DND-41 (cell line): ENCODE data around the gene ESRRA.

Source experiments
- ATAC-seq: fragments of 200-7000 bp; cut with Tn5 transposase; 3 replicates; pipeline ENCODE4 v1.9.1; 2021; ENCODE audit warnings: low read depth; ENCODE audit not compliant: insufficient read depth
- DNase-seq: peaks from one replicate; pipeline ENCODE4 v3.0.0-alpha.2; 2020
- H2AFZ ChIP-seq: 2 replicates; pipeline ENCODE4 v1.6.0; 2012; ENCODE audit warnings: low read depth, low read length
- H3K27ac ChIP-seq: 2 replicates; pipeline ENCODE4 v1.5.1; 2012; ENCODE audit warnings: low read length, inconsistent platforms
- H3K27me3 ChIP-seq: fragments of 200-600 bp; sonication (generic); 2 replicates; pipeline ENCODE4 v1.6.0; 2012; ENCODE audit warnings: low read length, mild to moderate bottlenecking, inconsistent platforms; ENCODE audit not compliant: insufficient read depth, poor library complexity
- H3K36me3 ChIP-seq: 2 replicates; pipeline ENCODE4 v1.5.1; 2012; ENCODE audit warnings: low read length, inconsistent platforms; ENCODE audit not compliant: insufficient read depth
- H3K4me1 ChIP-seq: 2 replicates; pipeline ENCODE4 v1.5.1; 2012; ENCODE audit warnings: mild to moderate bottlenecking, low read length; ENCODE audit not compliant: insufficient read depth
- H3K4me2 ChIP-seq: 2 replicates; pipeline ENCODE4 v1.6.0; 2012; ENCODE audit warnings: mild to moderate bottlenecking, moderate library complexity, low read length, inconsistent platforms; ENCODE audit not compliant: insufficient read depth
- H3K4me3 ChIP-seq, 2 experiments: fragments of 200-600 bp in 1 of 2; shearing (Covaris generic) in 1 of 2; 2 replicates each; pipeline ENCODE4 v1.5.1; 2012 to 2016; ENCODE audit warnings: inconsistent platforms in 2 of 2, low read length in 2 of 2, mild to moderate bottlenecking in 2 of 2, low read depth in 1 of 2, moderate library complexity in 1 of 2
- H3K79me2 ChIP-seq: 2 replicates; pipeline ENCODE4 v1.6.0; 2012; ENCODE audit warnings: low read length, inconsistent platforms; ENCODE audit not compliant: insufficient read depth
- H3K9ac ChIP-seq: 2 replicates; pipeline ENCODE4 v1.6.0; 2012; ENCODE audit warnings: low read depth, mild to moderate bottlenecking, inconsistent platforms, low read length, moderate library complexity
- H3K9me3 ChIP-seq: 2 replicates; pipeline ENCODE4 v1.5.1; 2012; ENCODE audit warnings: low read length, moderate library complexity, mild to moderate bottlenecking, inconsistent platforms; ENCODE audit not compliant: insufficient read depth, severe bottlenecking
- H4K20me1 ChIP-seq: 2 replicates; pipeline ENCODE4 v1.6.0; 2012; ENCODE audit warnings: low read length; ENCODE audit not compliant: insufficient read depth
- EZH2 ChIP-seq: IDR thresholded peaks from 3 replicates; pipeline ENCODE4 v1.6.1; 2012; ENCODE audit warnings: borderline replicate concordance, low read depth, mild to moderate bottlenecking, moderate library complexity, low read length, inconsistent platforms; ENCODE audit not compliant: severe bottlenecking
- TF ChIP-seq, protein P1 (sequence below): IDR thresholded peaks from 2 replicates; pipeline ENCODE4 v1.5.1; 2012; ENCODE audit warnings: borderline replicate concordance, low read length, moderate library complexity, mild to moderate bottlenecking; ENCODE audit not compliant: poor library complexity, severe bottlenecking; ENCODE audit errors: extremely low read depth

The ESRRA gene

DNA sequence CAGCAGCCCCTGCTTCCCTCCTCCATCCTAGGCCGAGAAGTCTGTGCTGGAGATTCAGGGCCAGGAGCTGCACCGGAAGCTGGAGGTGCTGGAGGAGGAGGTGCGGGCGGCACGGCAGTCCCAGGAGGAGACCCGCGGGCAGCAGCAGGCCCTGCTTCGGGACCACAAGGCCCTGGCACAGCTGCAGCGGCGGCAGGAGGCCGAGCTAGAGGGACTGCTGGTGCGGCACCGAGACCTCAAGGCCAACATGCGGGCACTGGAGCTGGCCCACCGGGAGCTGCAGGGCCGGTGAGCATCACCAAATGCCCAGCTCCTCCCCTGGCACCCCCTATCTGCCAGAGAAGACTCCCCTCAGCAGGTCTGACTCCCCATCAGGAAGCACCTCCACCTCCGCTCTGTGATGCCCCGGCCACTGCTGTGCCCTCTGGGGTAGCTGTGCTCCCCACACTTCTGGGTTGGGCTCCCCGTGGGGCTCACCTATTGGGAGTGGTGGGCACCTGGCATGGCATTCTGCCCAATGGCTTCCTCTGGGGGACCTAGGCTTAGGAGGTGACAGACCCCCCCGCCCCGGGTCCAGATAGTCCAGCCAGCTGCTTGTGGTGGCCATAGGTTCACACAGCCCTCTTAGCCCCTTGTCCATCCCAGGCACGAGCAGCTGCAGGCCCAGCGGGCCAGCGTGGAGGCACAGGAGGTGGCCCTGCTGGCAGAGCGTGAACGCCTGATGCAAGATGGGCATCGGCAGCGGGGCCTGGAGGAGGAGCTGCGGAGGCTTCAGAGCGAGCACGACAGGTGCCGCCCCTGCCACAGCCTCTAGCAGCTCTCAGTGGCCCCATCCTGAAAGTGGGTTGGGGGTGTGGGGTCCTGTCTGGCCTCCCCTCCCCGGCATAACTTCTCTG lies 47.0 kb downstream of the ESRRA start:
- no peaks in the 10 kb centered on the region for H3K36me3 ChIP-seq
- H3K79me2 ChIP-seq: no peaks in the 10 kb centered on the region
- TF ChIP-seq EZH2: no peak
- TF ChIP-seq, protein P1, sequence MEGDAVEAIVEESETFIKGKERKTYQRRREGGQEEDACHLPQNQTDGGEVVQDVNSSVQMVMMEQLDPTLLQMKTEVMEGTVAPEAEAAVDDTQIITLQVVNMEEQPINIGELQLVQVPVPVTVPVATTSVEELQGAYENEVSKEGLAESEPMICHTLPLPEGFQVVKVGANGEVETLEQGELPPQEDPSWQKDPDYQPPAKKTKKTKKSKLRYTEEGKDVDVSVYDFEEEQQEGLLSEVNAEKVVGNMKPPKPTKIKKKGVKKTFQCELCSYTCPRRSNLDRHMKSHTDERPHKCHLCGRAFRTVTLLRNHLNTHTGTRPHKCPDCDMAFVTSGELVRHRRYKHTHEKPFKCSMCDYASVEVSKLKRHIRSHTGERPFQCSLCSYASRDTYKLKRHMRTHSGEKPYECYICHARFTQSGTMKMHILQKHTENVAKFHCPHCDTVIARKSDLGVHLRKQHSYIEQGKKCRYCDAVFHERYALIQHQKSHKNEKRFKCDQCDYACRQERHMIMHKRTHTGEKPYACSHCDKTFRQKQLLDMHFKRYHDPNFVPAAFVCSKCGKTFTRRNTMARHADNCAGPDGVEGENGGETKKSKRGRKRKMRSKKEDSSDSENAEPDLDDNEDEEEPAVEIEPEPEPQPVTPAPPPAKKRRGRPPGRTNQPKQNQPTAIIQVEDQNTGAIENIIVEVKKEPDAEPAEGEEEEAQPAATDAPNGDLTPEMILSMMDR: no peak
- no peak overlapping the region for H2AFZ ChIP-seq
- no peaks in the 10 kb centered on the region for H4K20me1 ChIP-seq
- no peak for ATAC-seq
- H3K4me2 ChIP-seq: no peak overlapping the region
- no peak overlapping the region for H3K27ac ChIP-seq
- no peak overlapping the region for H3K4me3 ChIP-seq
- H3K4me1 ChIP-seq: no peaks in the 10 kb centered on the region
- no peak overlapping the region for H3K9ac ChIP-seq
- no peaks in the 10 kb centered on the region for H3K27me3 ChIP-seq
- H3K9me3 ChIP-seq: no peaks in the 10 kb centered on the region
- DNase-seq: no peak

DNA sequence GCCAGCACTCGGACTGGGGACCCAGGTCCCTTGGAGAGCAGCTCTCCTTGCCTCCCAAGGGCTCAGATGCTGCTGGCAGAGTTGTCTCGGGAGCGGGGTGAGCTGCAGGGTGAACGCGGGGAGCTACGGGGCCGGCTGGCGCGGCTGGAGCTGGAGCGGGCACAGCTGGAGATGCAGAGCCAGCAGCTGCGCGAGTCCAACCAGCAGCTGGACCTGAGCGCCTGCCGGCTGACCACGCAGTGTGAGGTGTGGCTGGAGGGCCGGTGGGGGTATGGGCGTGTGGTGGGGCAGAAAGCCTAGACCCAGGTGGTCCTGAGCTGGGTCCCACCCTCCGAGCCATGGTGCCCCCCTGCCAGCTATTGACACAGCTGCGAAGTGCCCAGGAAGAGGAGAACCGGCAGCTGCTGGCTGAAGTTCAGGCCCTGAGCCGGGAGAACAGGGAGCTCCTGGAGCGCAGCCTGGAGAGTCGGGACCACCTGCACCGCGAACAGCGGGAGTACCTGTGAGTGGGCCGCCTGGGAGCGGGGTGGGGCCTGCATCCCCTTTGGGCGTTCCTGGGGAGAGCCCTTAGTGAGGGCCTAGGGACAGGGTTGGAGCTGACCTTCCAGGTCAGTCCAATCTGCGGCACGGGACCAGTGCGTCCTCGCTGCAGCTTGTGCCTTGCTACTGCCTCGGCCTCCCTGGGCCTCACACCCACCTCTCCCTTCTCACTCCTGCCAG lies 47.8 kb downstream of the ESRRA start:
- Histone ChIP-seq H4K20me1 (no peaks in the 10 kb centered on the region), H2AFZ (no peak overlapping the region), H3K4me1 (peaks cover 5% of the 10 kb centered on the region), H3K9me3 (no peaks in the 10 kb centered on the region), H3K36me3 (no peaks in the 10 kb centered on the region), H3K27me3 (no peaks in the 10 kb centered on the region), H3K79me2 (peaks cover under 1% of the 10 kb centered on the region; the same call in 1 of the 2 replicates), H3K27ac (no peak overlapping the region), H3K9ac (no peak overlapping the region), H3K4me3 (no peak overlapping the region), H3K4me2 (no peak overlapping the region)
- DNase-seq: no peak
- TF ChIP-seq EZH2: no peak
- TF ChIP-seq, protein P1: no peak
- ATAC-seq: no peak

GRCh38 chr11:64353715-64354506 lies 48.6 kb downstream of the ESRRA start:
- DNase-seq: no peak
- Histone ChIP-seq H3K27me3 (no peaks in the 10 kb centered on the region), H3K27ac (no peak overlapping the region), H3K79me2 (peaks cover 8% of the 10 kb centered on the region), H3K4me2 (no peak overlapping the region), H3K36me3 (no peaks in the 10 kb centered on the region), H3K4me3 (no peak overlapping the region), H3K4me1 (peaks cover 12% of the 10 kb centered on the region), H3K9me3 (no peaks in the 10 kb centered on the region), H4K20me1 (no peaks in the 10 kb centered on the region), H2AFZ (no peak overlapping the region), H3K9ac (no peak overlapping the region)
- TF ChIP-seq, protein P1: no peak
- no peak for TF ChIP-seq EZH2
- no peak for ATAC-seq
